H9 (cell line): Measurements from ENCODE around the gene LTBP2. TPM values are rescaled to one million over a fixed set of nuclear protein-coding genes. Genes with fewer than 3 reads are reported as not detected.

Experiments
- DNase-seq: peaks from one replicate; pipeline ENCODE4 v3.0.0-alpha.2; 2017
- H2AFZ ChIP-seq: one replicate; pipeline ENCODE4 v1.6.1; 2013; ENCODE audit warnings: mild to moderate bottlenecking, low read length, control low read depth, moderate library complexity
- H2AK5ac ChIP-seq: 2 replicates; pipeline ENCODE4 v1.6.1; 2013; ENCODE audit warnings: low read length, control low read depth, mixed read lengths; ENCODE audit not compliant: insufficient read length
- H2BK120ac ChIP-seq: one replicate; pipeline ENCODE4 v1.6.1; 2013; ENCODE audit warnings: low read depth, mild to moderate bottlenecking, low read length, control low read depth, inconsistent platforms; ENCODE audit not compliant: poor library complexity, severe bottlenecking
- H2BK12ac ChIP-seq: 2 replicates; pipeline ENCODE4 v1.6.1; 2013; ENCODE audit warnings: low read length, control low read depth, mixed read lengths, low read depth; ENCODE audit not compliant: insufficient read length
- H2BK15ac ChIP-seq: 2 replicates; pipeline ENCODE4 v1.6.1; 2013; ENCODE audit warnings: low read depth, low read length, control low read depth
- H2BK20ac ChIP-seq: one replicate; pipeline ENCODE4 v1.6.1; 2013; ENCODE audit warnings: low read depth, mild to moderate bottlenecking, low read length, control low read depth, inconsistent platforms; ENCODE audit not compliant: poor library complexity, severe bottlenecking
- H2BK5ac ChIP-seq: 2 replicates; pipeline ENCODE4 v1.6.1; 2013; ENCODE audit warnings: low read length, control low read depth, mixed read lengths; ENCODE audit not compliant: insufficient read length
- H3K14ac ChIP-seq: 2 replicates; pipeline ENCODE4 v1.6.1; 2013; ENCODE audit warnings: low read length, control low read depth; ENCODE audit not compliant: insufficient read depth
- H3K18ac ChIP-seq: 2 replicates; pipeline ENCODE4 v1.6.1; 2013; ENCODE audit warnings: low read depth, mild to moderate bottlenecking, mixed read lengths, low read length, control low read depth; ENCODE audit not compliant: insufficient read length
- H3K23ac ChIP-seq: 2 replicates; pipeline ENCODE4 v1.6.1; 2013; ENCODE audit warnings: low read length, control low read depth, mixed read lengths, low read depth; ENCODE audit not compliant: insufficient read length
- H3K23me2 ChIP-seq: 2 replicates; pipeline ENCODE4 v1.6.1; 2013; ENCODE audit warnings: low read depth, mild to moderate bottlenecking, mixed read lengths, low read length, control low read depth; ENCODE audit not compliant: insufficient read length, poor library complexity, severe bottlenecking
- H3K27ac ChIP-seq: 2 replicates; pipeline ENCODE4 v1.5.1; 2013; ENCODE audit warnings: low read length, control low read depth, mixed read lengths, low read depth; ENCODE audit not compliant: insufficient read length
- H3K27me3 ChIP-seq: 2 replicates; pipeline ENCODE4 v1.6.1; 2013; ENCODE audit warnings: low read length, control low read depth, inconsistent platforms; ENCODE audit not compliant: insufficient read depth
- H3K4ac ChIP-seq: 2 replicates; pipeline ENCODE4 v1.6.1; 2013; ENCODE audit warnings: low read depth, mild to moderate bottlenecking, control low read depth, inconsistent platforms, low read length, moderate library complexity
- H3K4me1 ChIP-seq: 2 replicates; pipeline ENCODE4 v1.6.1; 2013; ENCODE audit warnings: low read length, control low read depth, inconsistent platforms; ENCODE audit not compliant: insufficient read depth
- H3K4me2 ChIP-seq: 2 replicates; pipeline ENCODE4 v1.6.1; 2013; ENCODE audit warnings: low read length, control low read depth, mixed read lengths; ENCODE audit not compliant: insufficient read length, insufficient read depth
- H3K56ac ChIP-seq: 2 replicates; pipeline ENCODE4 v1.6.1; 2013; ENCODE audit warnings: low read depth, mild to moderate bottlenecking, mixed read lengths, low read length, control low read depth; ENCODE audit not compliant: insufficient read length
- H3K79me1 ChIP-seq: 2 replicates; pipeline ENCODE4 v1.6.1; 2013; ENCODE audit warnings: low read depth, mild to moderate bottlenecking, moderate library complexity, low read length, control low read depth, inconsistent platforms; ENCODE audit not compliant: insufficient read depth, poor library complexity, severe bottlenecking
- H3K79me2 ChIP-seq: 2 replicates; pipeline ENCODE4 v1.6.1; 2013; ENCODE audit warnings: low read length, control low read depth, inconsistent platforms; ENCODE audit not compliant: insufficient read depth
- H3K9ac ChIP-seq: 2 replicates; pipeline ENCODE4 v1.6.1; 2013; ENCODE audit warnings: low read length, control low read depth, mixed read lengths; ENCODE audit not compliant: insufficient read length; ENCODE audit errors: extremely low read depth
- H3K9me3 ChIP-seq: one replicate; pipeline ENCODE4 v1.6.1; 2013; ENCODE audit warnings: low read depth, low read length, inconsistent platforms; ENCODE audit not compliant: control insufficient read depth
- H3T11ph ChIP-seq: one replicate; pipeline ENCODE4 v1.6.1; 2013; ENCODE audit warnings: mild to moderate bottlenecking, low read length, control low read depth, inconsistent platforms
- H4K20me1 ChIP-seq: one replicate; pipeline ENCODE4 v1.6.1; 2013; ENCODE audit not compliant: control insufficient read depth, insufficient read length, insufficient read depth
- H4K5ac ChIP-seq: 2 replicates; pipeline ENCODE4 v1.6.1; 2013; ENCODE audit warnings: low read depth, mild to moderate bottlenecking, mixed read lengths, low read length, control low read depth; ENCODE audit not compliant: insufficient read length
- H4K8ac ChIP-seq: replicated peaks from 2 replicates; pipeline ENCODE4 v1.6.1; 2013; ENCODE audit warnings: low read length, control low read depth, mixed read lengths, low read depth; ENCODE audit not compliant: insufficient read length
- H4K91ac ChIP-seq: 2 replicates; pipeline ENCODE4 v1.6.1; 2013; ENCODE audit warnings: low read depth, mild to moderate bottlenecking, moderate library complexity, mixed read lengths, low read length, control low read depth; ENCODE audit not compliant: insufficient read length
- H3K27ac Mint-ChIP-seq, 3 experiments: 2 replicates in 2 of 3; 3 replicates in 1 of 3; pipeline ENCODE4 v1.8.0; 2020 to 2021; ENCODE audit warnings: mixed read lengths in 3 of 3, mild to moderate bottlenecking in 1 of 3, moderate library complexity in 1 of 3
- H3K27me3 Mint-ChIP-seq: 2 replicates; pipeline ENCODE4 v1.8.0; 2021; ENCODE audit warnings: low read depth, mild to moderate bottlenecking, moderate library complexity, mixed read lengths
- H3K36me3 Mint-ChIP-seq, 3 experiments: 2 replicates in 2 of 3; 3 replicates in 1 of 3; pipeline ENCODE4 v1.8.0; 2020 to 2021; ENCODE audit warnings: low read depth in 3 of 3, mixed read lengths in 3 of 3; ENCODE audit not compliant: insufficient read depth in 1 of 3
- H3K4me1 Mint-ChIP-seq, 2 experiments: 2 replicates each; pipeline ENCODE4 v1.8.0; 2020; ENCODE audit warnings: mixed read lengths in 2 of 2
- H3K4me3 Mint-ChIP-seq, 2 experiments: 2 replicates in 1 of 2; 3 replicates in 1 of 2; pipeline ENCODE4 v1.8.0; 2020 to 2021; ENCODE audit warnings: mild to moderate bottlenecking in 2 of 2, mixed read lengths in 2 of 2, moderate library complexity in 1 of 2
- H3K9me3 Mint-ChIP-seq, 2 experiments: 2 replicates in 1 of 2; 3 replicates in 1 of 2; pipeline ENCODE4 v1.8.0; 2020; ENCODE audit warnings: mild to moderate bottlenecking in 2 of 2, mixed read lengths in 2 of 2, moderate library complexity in 1 of 2
- CTCF ChIP-seq: fragments of 200-600 bp; sonication (generic); conservative IDR thresholded peaks from 3 replicates; pipeline ENCODE4 v1.8.0; 2021; ENCODE audit warnings: antibody characterized with exemption, mild to moderate bottlenecking
- WGBS: extraction: QIAGEN DNeasy Blood & Tissue Kit; methylation state at CpG from one replicate; pipeline ENCODE4 v1.1.7; 2013; ENCODE audit warnings: missing lambda C conversion rate, low lambda C conversion rate, mixed read lengths; ENCODE audit not compliant: insufficient read length; ENCODE audit errors: extremely low coverage; 5-methylcytosine and 5-hydroxymethylcytosine counted together
- total RNA-seq: library from RNA; stranded (reverse); gene quantifications from 2 replicates; pipeline ENCODE4 v1.2.1, GENCODE V29; 2021

The LTBP2 gene
- total RNA-seq, 1 experiment from 2014 or later: 0.77 TPM

- Histone ChIP-seq H4K20me1 (no peaks in the 10 kb centered on the region), H3K4me2 (no peak overlapping the region), H3K9ac (no peak overlapping the region), H3T11ph (no peak overlapping the region), H3K9me3 (no peaks in the 10 kb centered on the region), H3K79me1 (no peaks in the 10 kb centered on the region), H4K91ac (no peak overlapping the region), H3K27ac (no peak overlapping the region), H2AFZ (no peak overlapping the region), H3K23me2 (no peaks in the 10 kb centered on the region), H2AK5ac (no peak overlapping the region), H3K4me1 (no peaks in the 10 kb centered on the region), H3K56ac (no peak overlapping the region), H2BK120ac (no peak overlapping the region), H2BK20ac (no peak overlapping the region), H2BK5ac (no peak overlapping the region), H2BK15ac (no peak overlapping the region), H2BK12ac (no peak overlapping the region), H3K4ac (no peak overlapping the region), H3K14ac (no peak overlapping the region), H3K79me2 (no peaks in the 10 kb centered on the region), H3K18ac (no peak overlapping the region), H3K23ac (no peak overlapping the region), H4K5ac (no peak overlapping the region), H4K8ac (no peak overlapping the region), H3K27me3 (no peaks in the 10 kb centered on the region)
- no peak overlapping the region for H3K4me3 Mint-ChIP-seq
- TF ChIP-seq CTCF: no peak
- peaks cover 2% of the 10 kb centered on the region for H3K27me3 Mint-ChIP-seq
- H3K9me3 Mint-ChIP-seq: no peaks in the 10 kb centered on the region
- DNase-seq: no peak
- no peak overlapping the region for H3K27ac Mint-ChIP-seq
- peaks cover 21 to 23% of the 10 kb centered on the region in 2 experiments for H3K4me1 Mint-ChIP-seq
- no CpG with 5 or more reads among the region's 8 CpGs for WGBS
- no peaks in the 10 kb centered on the region for H3K36me3 Mint-ChIP-seq
These were observed 15.0 kb upstream of the LTBP2 start for GRCh38 chr14:74627076-74627475.
